Measurements from ENCODE around the gene SMAD1. TPM values are rescaled to one million over a fixed set of nuclear protein-coding genes. Genes with fewer than 3 reads are reported as not detected.
A peak's percentile ranks its signal among the peaks of the same experiment; 100 is the strongest.

The SMAD1 gene
- total RNA-seq, 1 donor = 36.0 TPM

- H3K4me3 ChIP-seq (ENCODE audit: low read depth, low read length) = no peak overlapping the region
- no peak for DNase-seq (ENCODE audit: low read depth)
- TF ChIP-seq CTCF (IDR thresholded peaks at IDR 0.05; ENCODE audit: insufficient read depth, low read length) = no peak
Measured at GRCh38 chr4:145554691-145555090, 73.0 kb downstream of the SMAD1 start.

DNA sequence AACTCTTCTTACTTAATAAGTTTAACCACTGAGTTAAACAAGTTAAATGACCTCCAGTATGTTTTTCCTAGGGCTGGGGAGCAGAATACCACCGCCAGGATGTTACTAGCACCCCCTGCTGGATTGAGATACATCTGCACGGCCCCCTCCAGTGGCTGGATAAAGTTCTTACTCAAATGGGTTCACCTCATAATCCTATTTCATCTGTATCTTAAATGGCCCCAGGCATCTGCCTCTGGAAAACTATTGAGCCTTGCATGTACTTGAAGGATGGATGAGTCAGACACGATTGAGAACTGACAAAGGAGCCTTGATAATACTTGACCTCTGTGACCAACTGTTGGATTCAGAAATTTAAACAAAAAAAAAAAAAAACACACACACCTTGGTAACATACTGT is 76.1 kb downstream of the SMAD1 start:
- peak; percentile 98 for TF ChIP-seq CTCF (IDR thresholded peaks at IDR 0.05; ENCODE audit: insufficient read depth, low read length)
- DNase-seq (ENCODE audit: low read depth) = peak; percentile 78
- H3K4me3 ChIP-seq (ENCODE audit: low read depth, low read length) = no peak overlapping the region

DNA sequence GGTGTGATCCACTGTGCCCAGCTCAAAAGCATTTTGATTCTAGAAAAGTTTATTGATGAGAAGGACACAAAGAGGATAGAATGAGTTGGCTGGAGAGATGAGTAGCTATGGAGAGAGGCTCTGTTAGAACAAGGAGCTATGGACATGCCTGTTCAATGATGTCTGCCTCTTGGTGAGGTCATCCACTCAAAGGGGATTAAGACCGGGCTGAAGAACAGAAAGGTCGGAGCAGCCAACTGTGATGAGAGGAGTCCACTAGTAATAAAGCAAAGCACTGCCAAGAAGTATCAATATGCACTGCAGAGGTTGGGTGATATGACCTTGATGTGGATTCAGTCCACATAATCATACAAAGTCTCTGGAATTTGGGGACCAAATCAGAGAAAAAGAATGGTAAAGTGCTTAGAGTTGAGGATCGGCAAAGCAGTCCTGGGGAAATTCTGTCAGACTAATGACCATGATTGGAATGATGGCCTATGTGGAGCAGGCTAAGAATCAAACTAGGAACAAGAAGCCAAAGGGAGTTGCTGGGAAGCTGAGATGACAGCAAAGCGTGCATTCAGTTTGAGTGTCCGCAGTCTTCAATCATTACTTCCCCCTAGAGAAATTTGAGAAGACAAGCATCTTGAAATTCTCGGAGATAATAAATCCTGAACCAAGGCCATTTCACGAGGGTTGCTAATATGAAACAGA is 81.8 kb downstream of the SMAD1 start:
- no peak for DNase-seq (ENCODE audit: low read depth)
- TF ChIP-seq CTCF (IDR thresholded peaks at IDR 0.05; ENCODE audit: insufficient read depth, low read length) = no peak
- H3K4me3 ChIP-seq (ENCODE audit: low read depth, low read length) = no peak overlapping the region

GRCh38 chr4:145564540-145564939 is 82.9 kb downstream of the SMAD1 start:
- DNase-seq (ENCODE audit: low read depth) = no peak
- no peak overlapping the region for H3K4me3 ChIP-seq (ENCODE audit: low read depth, low read length)
- TF ChIP-seq CTCF (IDR thresholded peaks at IDR 0.05; ENCODE audit: insufficient read depth, low read length) = no peak

GRCh38 chr4:145565328-145565727 is 83.7 kb downstream of the SMAD1 start:
- no peak for DNase-seq (ENCODE audit: low read depth)
- no peak overlapping the region for H3K4me3 ChIP-seq (ENCODE audit: low read depth, low read length)
- no peak for TF ChIP-seq CTCF (IDR thresholded peaks at IDR 0.05; ENCODE audit: insufficient read depth, low read length)

DNA sequence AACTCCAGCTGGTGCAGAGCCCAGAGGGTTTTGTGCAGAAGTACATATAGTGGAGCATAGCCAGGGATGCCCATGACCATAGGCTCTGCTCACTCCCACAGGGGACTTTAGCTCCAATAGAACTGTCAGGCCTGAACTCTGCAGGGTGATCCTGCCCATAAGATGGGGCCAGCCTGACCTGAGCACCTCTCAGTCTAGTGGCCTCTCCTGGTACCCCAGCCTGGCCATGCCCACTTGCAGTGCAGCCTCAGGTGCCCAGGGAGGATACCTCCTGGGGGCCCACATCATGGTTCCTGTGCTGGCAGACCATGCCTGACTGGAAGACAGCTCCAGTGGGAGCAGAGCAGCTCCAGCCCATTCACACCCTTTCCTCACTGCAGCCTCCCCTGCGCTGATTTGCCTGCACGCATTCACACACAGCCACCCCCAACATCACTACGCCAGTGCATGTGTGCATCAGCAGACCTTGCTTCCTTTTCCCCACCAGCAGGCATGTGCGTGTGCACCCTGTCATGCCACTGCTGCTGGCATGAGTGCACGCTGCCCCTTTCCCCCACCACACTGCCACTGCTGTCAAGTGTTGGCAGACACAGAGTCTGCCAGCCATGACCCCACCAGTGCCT is 84.5 kb downstream of the SMAD1 start:
- no peak for TF ChIP-seq CTCF (IDR thresholded peaks at IDR 0.05; ENCODE audit: insufficient read depth, low read length)
- no peak overlapping the region for H3K4me3 ChIP-seq (ENCODE audit: low read depth, low read length)
- no peak for DNase-seq (ENCODE audit: low read depth)
